RWPE2 (cell line): ENCODE measurements around the gene PBX3.

Source experiments
- ATAC-seq: fragments of 200-7000 bp; cut with Tn5 transposase; 3 replicates; pipeline ENCODE4 v1.9.1; 2021; ENCODE audit warnings: low read depth
- DNase-seq: peaks from one replicate; pipeline ENCODE4 v3.0.0-alpha.2; 2020; ENCODE audit warnings: low spot score
- H3K27ac ChIP-seq: fragments of 450-650 bp; 2 replicates; pipeline ENCODE4 v1.5.1; 2017; ENCODE audit warnings: mild to moderate bottlenecking; ENCODE audit not compliant: poor library complexity, severe bottlenecking
- H3K27me3 ChIP-seq: fragments of 250-450 bp; sonication (Bioruptor Pico); 2 replicates; pipeline ENCODE4 v1.5.1; 2021; ENCODE audit warnings: mild to moderate bottlenecking, moderate library complexity; ENCODE audit not compliant: insufficient read depth, poor library complexity, severe bottlenecking
- H3K36me3 ChIP-seq: fragments of 250-450 bp; sonication (Bioruptor Pico); 2 replicates; pipeline ENCODE4 v1.5.1; 2020; ENCODE audit warnings: low read depth, mild to moderate bottlenecking, moderate library complexity
- H3K4me1 ChIP-seq: fragments of 250-450 bp; sonication (Bioruptor Pico); 2 replicates; pipeline ENCODE4 v1.5.1; 2021; ENCODE audit warnings: mild to moderate bottlenecking, moderate library complexity; ENCODE audit not compliant: insufficient read depth, poor library complexity, severe bottlenecking
- H3K4me3 ChIP-seq: fragments of 250-450 bp; sonication (Bioruptor Pico); 2 replicates; pipeline ENCODE4 v1.5.1; 2021; ENCODE audit warnings: mild to moderate bottlenecking, moderate library complexity; ENCODE audit not compliant: severe bottlenecking
- H3K9me3 ChIP-seq: fragments of 250-450 bp; sonication (Bioruptor Pico); 2 replicates; pipeline ENCODE4 v1.5.1; 2021; ENCODE audit warnings: mild to moderate bottlenecking, moderate library complexity; ENCODE audit not compliant: severe bottlenecking
- TF ChIP-seq, protein P1 (sequence below): fragments of 450-650 bp; IDR thresholded peaks from one replicate; pipeline ENCODE4 v1.5.1; 2017; ENCODE audit warnings: mild to moderate bottlenecking, moderate library complexity; ENCODE audit not compliant: poor library complexity, severe bottlenecking

PBX3 gene

DNA sequence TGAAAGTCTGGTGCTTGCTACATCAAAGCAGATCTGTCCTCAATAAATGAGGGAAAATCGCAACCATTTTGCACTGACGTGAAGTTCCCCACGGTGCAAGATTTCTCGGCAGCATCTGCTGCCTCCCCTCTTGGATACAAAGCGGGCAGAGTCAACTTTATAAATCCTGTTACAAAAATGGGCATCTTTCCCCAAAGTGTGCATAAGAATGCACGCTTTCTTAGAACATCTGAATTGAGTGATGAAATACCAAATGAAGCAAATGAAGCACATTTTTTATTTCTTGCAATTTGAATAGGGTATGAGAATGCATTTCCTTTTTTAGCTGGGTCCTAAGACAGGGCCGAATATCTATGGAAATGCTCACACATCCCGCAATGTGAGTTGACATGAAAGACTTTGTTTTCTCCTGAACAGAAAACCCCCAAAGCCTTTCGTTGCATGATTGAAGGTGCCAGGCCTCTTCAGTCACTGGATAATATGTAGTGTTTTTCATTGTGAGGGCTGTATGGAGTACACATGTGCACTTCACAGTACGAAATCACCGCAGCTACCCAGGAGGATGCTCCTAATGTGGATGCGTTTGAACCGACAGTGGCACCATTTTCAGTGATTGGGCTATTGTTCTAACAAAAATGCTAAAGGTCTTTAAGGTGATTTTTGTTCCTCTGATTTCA lies 20.6 kb upstream of the PBX3 start:
- H3K4me3 ChIP-seq: no peak overlapping the region
- H3K27me3 ChIP-seq: no peaks in the 10 kb centered on the region
- no peaks in the 10 kb centered on the region for H3K9me3 ChIP-seq
- ATAC-seq (no peak), DNase-seq (no peak)
- no peaks in the 10 kb centered on the region for H3K4me1 ChIP-seq
- no peak overlapping the region for H3K27ac ChIP-seq
- TF ChIP-seq, protein P1, sequence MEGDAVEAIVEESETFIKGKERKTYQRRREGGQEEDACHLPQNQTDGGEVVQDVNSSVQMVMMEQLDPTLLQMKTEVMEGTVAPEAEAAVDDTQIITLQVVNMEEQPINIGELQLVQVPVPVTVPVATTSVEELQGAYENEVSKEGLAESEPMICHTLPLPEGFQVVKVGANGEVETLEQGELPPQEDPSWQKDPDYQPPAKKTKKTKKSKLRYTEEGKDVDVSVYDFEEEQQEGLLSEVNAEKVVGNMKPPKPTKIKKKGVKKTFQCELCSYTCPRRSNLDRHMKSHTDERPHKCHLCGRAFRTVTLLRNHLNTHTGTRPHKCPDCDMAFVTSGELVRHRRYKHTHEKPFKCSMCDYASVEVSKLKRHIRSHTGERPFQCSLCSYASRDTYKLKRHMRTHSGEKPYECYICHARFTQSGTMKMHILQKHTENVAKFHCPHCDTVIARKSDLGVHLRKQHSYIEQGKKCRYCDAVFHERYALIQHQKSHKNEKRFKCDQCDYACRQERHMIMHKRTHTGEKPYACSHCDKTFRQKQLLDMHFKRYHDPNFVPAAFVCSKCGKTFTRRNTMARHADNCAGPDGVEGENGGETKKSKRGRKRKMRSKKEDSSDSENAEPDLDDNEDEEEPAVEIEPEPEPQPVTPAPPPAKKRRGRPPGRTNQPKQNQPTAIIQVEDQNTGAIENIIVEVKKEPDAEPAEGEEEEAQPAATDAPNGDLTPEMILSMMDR: no peak
- H3K36me3 ChIP-seq: no peaks in the 10 kb centered on the region

DNA sequence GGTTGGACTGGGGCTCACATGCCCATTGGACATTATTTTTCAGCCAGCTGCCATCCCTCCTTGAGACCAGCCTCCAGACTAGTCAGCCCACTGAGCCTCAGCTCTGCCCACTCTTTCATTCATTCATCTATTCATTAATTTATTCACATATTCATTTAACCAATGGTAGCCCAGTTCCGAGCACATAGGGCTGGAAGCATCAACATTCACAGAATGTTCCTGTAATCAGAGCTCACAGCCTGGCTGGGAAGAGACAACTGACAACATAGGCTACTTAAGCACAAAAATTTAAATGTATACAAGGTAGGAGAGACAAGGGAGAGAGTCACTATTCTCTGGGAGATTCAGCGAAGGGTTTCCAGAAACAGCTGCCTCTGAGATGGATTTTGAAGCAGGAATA lies 17.0 kb upstream of the PBX3 start:
- Histone ChIP-seq H3K36me3 (no peaks in the 10 kb centered on the region), H3K9me3 (no peaks in the 10 kb centered on the region), H3K4me3 (no peak overlapping the region), H3K4me1 (no peaks in the 10 kb centered on the region), H3K27me3 (no peaks in the 10 kb centered on the region), H3K27ac (no peak overlapping the region)
- TF ChIP-seq, protein P1: no peak
- ATAC-seq: no peak
- DNase-seq: no peak

DNA sequence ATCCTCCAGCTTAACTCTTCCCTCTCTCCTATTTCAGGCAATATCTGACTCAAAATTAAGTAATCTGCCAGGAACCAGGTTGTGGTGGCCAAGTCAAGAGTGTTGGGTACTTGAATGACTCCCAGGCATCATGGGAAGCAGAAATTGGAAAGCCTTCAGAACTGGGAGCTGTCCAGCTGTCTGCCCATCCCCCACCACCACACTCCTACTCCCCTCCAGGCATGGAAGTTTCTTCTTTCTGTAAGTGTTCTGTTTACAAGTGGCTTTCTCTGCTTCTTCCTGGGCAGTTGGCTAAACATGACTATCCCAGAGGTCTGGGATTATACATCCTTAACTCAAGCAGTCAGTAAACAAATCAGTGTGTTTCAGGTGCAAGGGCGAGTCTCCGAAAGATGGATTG lies 14.6 kb upstream of the PBX3 start:
- no peak overlapping the region for H3K4me3 ChIP-seq
- no peaks in the 10 kb centered on the region for H3K4me1 ChIP-seq
- ATAC-seq: no peak
- DNase-seq: no peak
- H3K9me3 ChIP-seq: no peaks in the 10 kb centered on the region
- no peaks in the 10 kb centered on the region for H3K27me3 ChIP-seq
- TF ChIP-seq, protein P1: no peak
- H3K36me3 ChIP-seq: no peaks in the 10 kb centered on the region
- H3K27ac ChIP-seq: no peak overlapping the region

DNA sequence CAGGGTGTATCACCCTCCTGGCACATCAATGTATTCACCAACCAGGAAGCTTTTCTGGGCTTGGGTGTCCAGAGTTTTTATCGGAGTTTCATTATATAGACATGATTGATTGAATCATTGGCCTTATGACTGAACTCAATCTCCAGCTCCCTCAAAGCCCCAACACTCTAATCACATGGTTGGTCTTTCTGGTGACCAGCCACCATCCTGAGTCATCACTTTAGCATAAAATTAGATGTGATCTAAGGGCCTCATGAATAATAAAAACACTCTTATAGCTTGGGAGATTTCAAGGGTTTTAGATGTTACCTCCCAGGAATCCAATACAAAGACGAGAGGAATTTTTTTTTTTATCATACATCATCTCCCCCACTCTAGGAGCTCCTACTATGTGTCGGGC lies 7.7 kb upstream of the PBX3 start:
- ATAC-seq: no peak
- Histone ChIP-seq H3K9me3 (no peaks in the 10 kb centered on the region), H3K27ac (no peak overlapping the region), H3K27me3 (no peaks in the 10 kb centered on the region), H3K36me3 (no peaks in the 10 kb centered on the region), H3K4me1 (no peaks in the 10 kb centered on the region), H3K4me3 (no peak overlapping the region)
- DNase-seq: no peak
- TF ChIP-seq, protein P1: no peak

DNA sequence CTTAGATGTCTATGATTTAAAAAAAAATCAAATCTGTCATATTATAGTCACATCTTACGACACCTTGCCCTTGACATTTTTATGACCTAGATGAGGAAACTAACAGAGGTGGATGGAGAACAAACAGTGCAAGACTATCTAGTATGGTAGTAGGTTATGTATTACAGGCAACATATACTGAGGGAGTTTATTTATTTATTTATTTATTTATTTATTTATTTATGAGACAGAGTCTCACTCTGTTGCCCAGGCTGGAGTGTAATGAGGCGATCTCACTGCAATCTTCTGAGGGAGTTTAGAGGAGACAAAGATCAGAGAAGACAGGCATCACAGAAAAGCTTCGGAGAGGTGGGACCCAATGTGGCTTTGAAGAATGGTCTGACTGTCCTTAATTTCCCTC lies 4.5 kb upstream of the PBX3 start:
- Histone ChIP-seq H3K4me3 (no peak overlapping the region), H3K27ac (no peak overlapping the region), H3K9me3 (no peaks in the 10 kb centered on the region), H3K4me1 (no peaks in the 10 kb centered on the region), H3K36me3 (no peaks in the 10 kb centered on the region), H3K27me3 (no peaks in the 10 kb centered on the region)
- DNase-seq (no peak), ATAC-seq (no peak)
- TF ChIP-seq, protein P1: no peak
